ENCODE measurements around the gene DNAAF2. TPM values are rescaled to one million over a fixed set of nuclear protein-coding genes. Genes with fewer than 3 reads are reported as not detected.

The DNAAF2 gene
- polyA plus RNA-seq, 1 of the 3 experiments (the other 2 are of a cell fraction): 8.9 TPM

GRCh38 chr14:49617852-49618519 is 17.1 kb downstream of the DNAAF2 start:
- Histone ChIP-seq H3K27me3 (ENCODE audit: insufficient read depth) (no peaks in the 10 kb centered on the region), H3K4me1 (ENCODE audit: control insufficient read depth in 1 of 2, insufficient read depth in 2 of 2, low read depth in 1 of 2, low read length in 1 of 2) (peaks cover 16 to 17% of the 10 kb centered on the region in 2 experiments), H3K9me3 (no peaks in the 10 kb centered on the region), H3K79me2 (ENCODE audit: insufficient read depth) (peaks cover 62% of the 10 kb centered on the region), H3F3A (replicated peaks; ENCODE audit: insufficient read depth) (peaks cover 24% of the 10 kb centered on the region), H3K9me2 (no peaks in the 10 kb centered on the region), H2AFZ (ENCODE audit: low read depth) (no peak overlapping the region), H4K20me1 (ENCODE audit: insufficient read depth) (peaks cover 26% of the 10 kb centered on the region), H3K9ac (no peak overlapping the region), H3K4me2 (no peak overlapping the region), H3K27ac (ENCODE audit: low read depth in 2 of 2, low read length in 1 of 2) (peak overlapping the region in 1 of 2 experiments; percentile 10; a peak in 1 of 4 replicates), H3K4me3 (ENCODE audit: low read depth in 2 of 2, low read length in 1 of 2) (no peak overlapping the region), H3K36me3 (replicated peaks in 1 of 2; ENCODE audit: control insufficient read depth in 1 of 2, insufficient read depth in 2 of 2, low read length in 1 of 2) (peaks cover 18 to 36% of the 10 kb centered on the region in 2 experiments)
- POLR2A ChIA-PET: no interaction called here
- DNase-seq: no peak
- TF ChIP-seq NFIC (IDR thresholded peaks at IDR 0.05; ENCODE audit: borderline replicate concordance) (no peak), CHD2 (IDR thresholded peaks at IDR 0.05; ENCODE audit: low read length, partially characterized antibody) (no peak), FOSL2 (IDR thresholded peaks at IDR 0.05; ENCODE audit: borderline replicate concordance, low read depth) (no peak), TEAD4 (IDR thresholded peaks at IDR 0.05; ENCODE audit: borderline replicate concordance, insufficient read depth) (no peak), SMC3 (IDR thresholded peaks at IDR 0.05; ENCODE audit: low read depth, low read length) (no peak), YY1 (IDR thresholded peaks at IDR 0.05; ENCODE audit: low read depth) (no peak), IRF3 (IDR thresholded peaks at IDR 0.05; ENCODE audit: low read depth, low read length) (no peak)
- CTCF ChIA-PET: interaction anchor here (1.4 kb wide), 1 partner anchor 157 kb away, joined by 3 read pairs; no protein-coding TSS in a partner anchor
- 97% methylated on average over 6 of the region's 6 CpGs for WGBS (ENCODE audit: low lambda C conversion rate)

GRCh38 chr14:49615776-49616175 is 19.3 kb downstream of the DNAAF2 start:
- Histone ChIP-seq H3K79me2 (ENCODE audit: insufficient read depth) (peaks cover 52% of the 10 kb centered on the region), H3K4me3 (ENCODE audit: low read depth in 2 of 2, low read length in 1 of 2) (no peak overlapping the region), H3K9ac (no peak overlapping the region), H4K20me1 (ENCODE audit: insufficient read depth) (peaks cover 14% of the 10 kb centered on the region), H3K4me2 (no peak overlapping the region), H3K36me3 (replicated peaks in 1 of 2; ENCODE audit: control insufficient read depth in 1 of 2, insufficient read depth in 2 of 2, low read length in 1 of 2) (peaks cover 16 to 34% of the 10 kb centered on the region in 2 experiments), H3K27me3 (ENCODE audit: insufficient read depth) (no peaks in the 10 kb centered on the region), H3K4me1 (ENCODE audit: control insufficient read depth in 1 of 2, insufficient read depth in 2 of 2, low read depth in 1 of 2, low read length in 1 of 2) (peaks cover 4 to 16% of the 10 kb centered on the region in 2 experiments), H3K9me2 (no peaks in the 10 kb centered on the region), H3F3A (replicated peaks; ENCODE audit: insufficient read depth) (peaks cover 38% of the 10 kb centered on the region), H3K27ac (ENCODE audit: low read depth in 2 of 2, low read length in 1 of 2) (no peak overlapping the region), H3K9me3 (no peaks in the 10 kb centered on the region), H2AFZ (ENCODE audit: low read depth) (no peak overlapping the region)
- no peak for DNase-seq
- ChIA-PET POLR2A (no interaction called here), CTCF (interaction anchor here (1.5 kb wide), 1 partner anchor 29 kb away, joined by 6 read pairs; no protein-coding TSS in a partner anchor)
- TF ChIP-seq, protein P1, sequence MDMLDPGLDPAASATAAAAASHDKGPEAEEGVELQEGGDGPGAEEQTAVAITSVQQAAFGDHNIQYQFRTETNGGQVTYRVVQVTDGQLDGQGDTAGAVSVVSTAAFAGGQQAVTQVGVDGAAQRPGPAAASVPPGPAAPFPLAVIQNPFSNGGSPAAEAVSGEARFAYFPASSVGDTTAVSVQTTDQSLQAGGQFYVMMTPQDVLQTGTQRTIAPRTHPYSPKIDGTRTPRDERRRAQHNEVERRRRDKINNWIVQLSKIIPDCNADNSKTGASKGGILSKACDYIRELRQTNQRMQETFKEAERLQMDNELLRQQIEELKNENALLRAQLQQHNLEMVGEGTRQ (IDR thresholded peaks at IDR 0.05; ENCODE audit: borderline replicate concordance, low read depth, low read length): no peak
- no peak for TF ChIP-seq NRF1 (IDR thresholded peaks at IDR 0.05; ENCODE audit: low read depth, low read length)
- TF ChIP-seq USF1 (IDR thresholded peaks at IDR 0.05; ENCODE audit: borderline replicate concordance, low read depth): no peak
- no peak for TF ChIP-seq RAD21 (IDR thresholded peaks at IDR 0.05; ENCODE audit: low read length)
- TF ChIP-seq NFIC (IDR thresholded peaks at IDR 0.05; ENCODE audit: borderline replicate concordance): no peak
- TF ChIP-seq TCF12 (IDR thresholded peaks at IDR 0.05): no peak
- TF ChIP-seq, protein P2, sequence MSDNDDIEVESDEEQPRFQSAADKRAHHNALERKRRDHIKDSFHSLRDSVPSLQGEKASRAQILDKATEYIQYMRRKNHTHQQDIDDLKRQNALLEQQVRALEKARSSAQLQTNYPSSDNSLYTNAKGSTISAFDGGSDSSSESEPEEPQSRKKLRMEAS (IDR thresholded peaks at IDR 0.05; ENCODE audit: low read depth): no peak
- TF ChIP-seq GABPA (IDR thresholded peaks at IDR 0.05; ENCODE audit: low read depth): no peak
- no peak for TF ChIP-seq FOXJ3 (CRISPR knock-in tag; IDR thresholded peaks at IDR 0.05)
- TF ChIP-seq PBX3 (IDR thresholded peaks at IDR 0.05): no peak
- TF ChIP-seq GATA2 (CRISPR knock-in tag; IDR thresholded peaks at IDR 0.05): no peak
- TF ChIP-seq YY1 (IDR thresholded peaks at IDR 0.05; ENCODE audit: low read depth): no peak
- TF ChIP-seq MEF2A (IDR thresholded peaks at IDR 0.05; ENCODE audit: borderline replicate concordance, low read depth): no peak
- TF ChIP-seq RXRA (IDR thresholded peaks at IDR 0.05; ENCODE audit: borderline replicate concordance, low read depth): no peak
- 95% methylated on average over 6 of the region's 6 CpGs for WGBS (ENCODE audit: low lambda C conversion rate)
